HepG2 (cell line): ENCODE results near the gene STMN1. TPM values are rescaled to one million over a fixed set of nuclear protein-coding genes. Genes with fewer than 3 reads are reported as not detected.

Experiments
- ATF7 ChIP-seq, 2 experiments: fragments of 450-650 bp in 1 of 2; sonication (generic) in 1 of 2; formaldehyde crosslinking in 1 of 2; IDR thresholded peaks; 2 replicates each; pipeline versions ENCODE4 v1.4.0 to v1.6.1; 2016 to 2020; ENCODE audit warnings: antibody characterized with exemption in 1 of 2, mild to moderate bottlenecking in 1 of 2, missing genetic modification reagents in 1 of 2
- BHLHE40 ChIP-seq: IDR thresholded peaks from 2 replicates; pipeline ENCODE4 v1.6.1; 2011; ENCODE audit warnings: low read length, improper control_type of control experiment
- ERF ChIP-seq: IDR thresholded peaks from 2 replicates; pipeline ENCODE4 v1.6.1; 2018; ENCODE audit warnings: missing biosample characterization, missing genetic modification reagents
- HOXA9 ChIP-seq: sonication (generic); formaldehyde crosslinking; IDR thresholded peaks from 2 replicates; pipeline ENCODE4 v1.8.1; 2022; ENCODE audit warnings: missing genetic modification reagents, mild to moderate bottlenecking, moderate library complexity, borderline replicate concordance
- JARID2 ChIP-seq: sonication (generic); formaldehyde crosslinking; IDR thresholded peaks from 2 replicates; pipeline ENCODE4 v1.8.1; 2023; ENCODE audit warnings: missing genetic modification reagents, inconsistent platforms; ENCODE audit not compliant: insufficient replicate concordance
- KAT7 ChIP-seq: IDR thresholded peaks from 2 replicates; pipeline ENCODE4 v1.6.1; 2018; ENCODE audit warnings: borderline replicate concordance, missing compliant biosample characterization
- NRL ChIP-seq: sonication (generic); formaldehyde crosslinking; IDR thresholded peaks from 2 replicates; pipeline ENCODE4 v1.5.0; 2020; ENCODE audit warnings: missing genetic modification reagents, mild to moderate bottlenecking, moderate library complexity, borderline replicate concordance
- POGZ ChIP-seq: sonication (generic); formaldehyde crosslinking; IDR thresholded peaks from 2 replicates; pipeline ENCODE4 v1.4.0; 2020; ENCODE audit warnings: mild to moderate bottlenecking, missing genetic modification reagents
- PTBP1 ChIP-seq: fragments of 200-400 bp; formaldehyde crosslinking; IDR thresholded peaks from 2 replicates; pipeline ENCODE4 v1.6.1; 2018; ENCODE audit warnings: low read length, low read depth; ENCODE audit not compliant: poor library complexity, severe bottlenecking
- REXO4 ChIP-seq: sonication (generic); formaldehyde crosslinking; IDR thresholded peaks from 2 replicates; pipeline ENCODE4 v1.8.0; 2022; ENCODE audit warnings: missing genetic modification reagents, mild to moderate bottlenecking, borderline replicate concordance
- SIN3B ChIP-seq: fragments of 150-350 bp; IDR thresholded peaks from 2 replicates; pipeline ENCODE4 v1.6.1; 2014; ENCODE audit warnings: low read length
- SMC3 ChIP-seq: IDR thresholded peaks from 2 replicates; pipeline ENCODE4 v1.6.1; 2011; ENCODE audit warnings: low read length, improper control_type of control experiment
- ZC3H4 ChIP-seq: sonication (generic); formaldehyde crosslinking; IDR thresholded peaks from 2 replicates; pipeline ENCODE4 v1.4.0; 2020; ENCODE audit warnings: missing genetic modification reagents, borderline replicate concordance
- ZFP62 ChIP-seq: sonication (generic); formaldehyde crosslinking; IDR thresholded peaks from 2 replicates; pipeline ENCODE4 v1.4.0; 2020; ENCODE audit warnings: missing genetic modification reagents
- ZNF343 ChIP-seq: sonication (generic); formaldehyde crosslinking; IDR thresholded peaks from 2 replicates; pipeline ENCODE4 v1.4.0; 2020; ENCODE audit warnings: mild to moderate bottlenecking, missing genetic modification reagents
- ZNF552 ChIP-seq: sonication (generic); formaldehyde crosslinking; IDR thresholded peaks from 2 replicates; pipeline ENCODE4 v1.9.0; 2022; ENCODE audit warnings: missing genetic modification reagents, mild to moderate bottlenecking, borderline replicate concordance
- ZNF598 ChIP-seq: sonication (generic); formaldehyde crosslinking; IDR thresholded peaks from 2 replicates; pipeline ENCODE4 v1.5.1; 2020; ENCODE audit warnings: mild to moderate bottlenecking, missing genetic modification reagents, borderline replicate concordance
- ZNF605 ChIP-seq: sonication (generic); formaldehyde crosslinking; IDR thresholded peaks from 2 replicates; pipeline ENCODE4 v1.8.0; 2022; ENCODE audit warnings: mild to moderate bottlenecking, missing genetic modification reagents
- ZNF672 ChIP-seq: sonication (generic); formaldehyde crosslinking; IDR thresholded peaks from 2 replicates; pipeline ENCODE4 v1.8.1; 2022; ENCODE audit warnings: missing genetic modification reagents
- polyA plus RNA-seq, 8 experiments: library from polyadenylated mRNA; depleted of rRNA in 3 of 8; stranded (reverse) in 7 of 8; unstranded in 1 of 8; fragments of >200 nt; fragmentation: Illumina TruSeq in 4 of 8; extraction: Trizol in 4 of 8; gene quantifications; 2 replicates each; pipeline versions ENCODE4 v1.2.1 to v1.2.3, GENCODE V29; 2011 to 2016; ENCODE audit warnings: low read depth in 4 of 8, missing spikeins in 1 of 8, mixed read lengths in 1 of 8; ENCODE audit not compliant: insufficient read depth in 1 of 8
- total RNA-seq, 5 experiments: library from RNA; depleted of rRNA; stranded (reverse); fragments of >200 nt; fragmentation: Illumina TruSeq; extraction: Trizol; gene quantifications; 2 replicates each; pipeline ENCODE4 v1.2.3, GENCODE V29; 2016; ENCODE audit warnings: low read depth in 1 of 5
- TF ChIP-seq, protein P1 (sequence below), 2 experiments: sonication (generic) in 1 of 2; formaldehyde crosslinking in 1 of 2; IDR thresholded peaks; 2 replicates each; pipeline versions ENCODE4 v1.5.1 to v1.6.1; 2011 to 2020; ENCODE audit warnings: borderline replicate concordance in 1 of 2, low read depth in 1 of 2, low read length in 1 of 2, mild to moderate bottlenecking in 1 of 2, missing genetic modification reagents in 1 of 2, moderate library complexity in 1 of 2
- TF ChIP-seq, protein P2 (sequence below): sonication (generic); formaldehyde crosslinking; IDR thresholded peaks from 2 replicates; pipeline ENCODE4 v1.8.0; 2022; ENCODE audit warnings: missing genetic modification reagents, mild to moderate bottlenecking, borderline replicate concordance
- TF ChIP-seq, protein P3 (sequence below): sonication (generic); formaldehyde crosslinking; IDR thresholded peaks from 2 replicates; pipeline ENCODE4 v1.4.0; 2020; ENCODE audit warnings: missing genetic modification reagents, borderline replicate concordance

STMN1 gene
- total and polyA plus RNA-seq, 2 of the 13 experiments (the other 11 are each of a cell fraction or from before 2014, with no cell fraction given), result 45.9 to 409 TPM

DNA sequence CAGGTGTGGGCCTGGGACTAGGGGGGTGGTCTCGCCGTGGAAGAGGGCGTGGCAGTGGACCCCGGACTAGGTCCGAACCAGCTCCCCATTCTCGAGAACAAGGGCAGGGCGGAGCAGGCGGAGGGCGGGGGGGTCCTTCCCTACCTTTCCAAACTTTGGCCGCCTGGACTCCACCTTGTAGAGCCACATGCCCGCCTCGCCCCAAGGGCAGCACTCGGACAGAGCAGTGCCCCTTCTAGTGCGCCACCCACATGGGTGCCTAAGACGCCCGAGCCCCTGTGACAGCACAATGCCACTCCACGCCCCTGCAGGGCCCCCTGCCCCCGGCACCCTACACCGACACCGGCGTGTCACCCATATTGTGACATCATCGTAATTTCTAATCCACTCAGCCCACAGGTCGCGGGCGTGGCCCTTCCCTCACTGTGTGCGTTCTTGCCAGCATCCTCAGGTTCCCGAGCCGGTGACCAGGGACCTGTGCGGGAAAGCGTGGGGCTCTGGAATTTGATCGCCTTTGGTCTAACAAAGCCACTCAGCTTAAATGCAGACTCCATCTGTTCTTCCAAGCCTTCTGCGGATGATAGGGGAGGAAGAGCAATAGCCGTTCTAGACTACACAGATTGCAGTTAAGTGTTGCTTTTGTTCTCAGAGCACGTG, 553 bp upstream of the STMN1 start (continued):
- TF ChIP-seq, protein P1, sequence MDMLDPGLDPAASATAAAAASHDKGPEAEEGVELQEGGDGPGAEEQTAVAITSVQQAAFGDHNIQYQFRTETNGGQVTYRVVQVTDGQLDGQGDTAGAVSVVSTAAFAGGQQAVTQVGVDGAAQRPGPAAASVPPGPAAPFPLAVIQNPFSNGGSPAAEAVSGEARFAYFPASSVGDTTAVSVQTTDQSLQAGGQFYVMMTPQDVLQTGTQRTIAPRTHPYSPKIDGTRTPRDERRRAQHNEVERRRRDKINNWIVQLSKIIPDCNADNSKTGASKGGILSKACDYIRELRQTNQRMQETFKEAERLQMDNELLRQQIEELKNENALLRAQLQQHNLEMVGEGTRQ (IDR thresholded peaks at IDR 0.05; ENCODE audit: low read depth, low read length), result no peak
- TF ChIP-seq, protein P1 (CRISPR knock-in tag; IDR thresholded peaks at IDR 0.05; ENCODE audit: borderline replicate concordance), result peak; percentile 71
- no peak for TF ChIP-seq ZNF552
- TF ChIP-seq, protein P2, sequence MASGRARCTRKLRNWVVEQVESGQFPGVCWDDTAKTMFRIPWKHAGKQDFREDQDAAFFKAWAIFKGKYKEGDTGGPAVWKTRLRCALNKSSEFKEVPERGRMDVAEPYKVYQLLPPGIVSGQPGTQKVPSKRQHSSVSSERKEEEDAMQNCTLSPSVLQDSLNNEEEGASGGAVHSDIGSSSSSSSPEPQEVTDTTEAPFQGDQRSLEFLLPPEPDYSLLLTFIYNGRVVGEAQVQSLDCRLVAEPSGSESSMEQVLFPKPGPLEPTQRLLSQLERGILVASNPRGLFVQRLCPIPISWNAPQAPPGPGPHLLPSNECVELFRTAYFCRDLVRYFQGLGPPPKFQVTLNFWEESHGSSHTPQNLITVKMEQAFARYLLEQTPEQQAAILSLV (CRISPR knock-in tag), result no peak
- TF ChIP-seq KAT7 (CRISPR knock-in tag), result no peak
- TF ChIP-seq SIN3B, result no peak
- TF ChIP-seq ZNF343 (CRISPR knock-in tag), result 0 out of 2 replicates have a peak, but pooled peaks have one; percentile 16
- no peak for TF ChIP-seq ZNF672 (CRISPR knock-in tag)
- no peak; the same call in 1 of the 2 replicates for TF ChIP-seq POGZ
- 0 out of 2 replicates have a peak, but pooled peaks have one; percentile 8 for TF ChIP-seq NRL
- TF ChIP-seq ATF7 (IDR thresholded peaks at IDR 0.05), result peak; percentile 60
- TF ChIP-seq ATF7 (CRISPR knock-in tag; IDR thresholded peaks at IDR 0.05), result no peak
- TF ChIP-seq HOXA9 (CRISPR knock-in tag), result no peak
- no peak for TF ChIP-seq SMC3
- TF ChIP-seq ZFP62, result no peak
- TF ChIP-seq REXO4, result no peak
- TF ChIP-seq BHLHE40, result no peak
- TF ChIP-seq, protein P3, sequence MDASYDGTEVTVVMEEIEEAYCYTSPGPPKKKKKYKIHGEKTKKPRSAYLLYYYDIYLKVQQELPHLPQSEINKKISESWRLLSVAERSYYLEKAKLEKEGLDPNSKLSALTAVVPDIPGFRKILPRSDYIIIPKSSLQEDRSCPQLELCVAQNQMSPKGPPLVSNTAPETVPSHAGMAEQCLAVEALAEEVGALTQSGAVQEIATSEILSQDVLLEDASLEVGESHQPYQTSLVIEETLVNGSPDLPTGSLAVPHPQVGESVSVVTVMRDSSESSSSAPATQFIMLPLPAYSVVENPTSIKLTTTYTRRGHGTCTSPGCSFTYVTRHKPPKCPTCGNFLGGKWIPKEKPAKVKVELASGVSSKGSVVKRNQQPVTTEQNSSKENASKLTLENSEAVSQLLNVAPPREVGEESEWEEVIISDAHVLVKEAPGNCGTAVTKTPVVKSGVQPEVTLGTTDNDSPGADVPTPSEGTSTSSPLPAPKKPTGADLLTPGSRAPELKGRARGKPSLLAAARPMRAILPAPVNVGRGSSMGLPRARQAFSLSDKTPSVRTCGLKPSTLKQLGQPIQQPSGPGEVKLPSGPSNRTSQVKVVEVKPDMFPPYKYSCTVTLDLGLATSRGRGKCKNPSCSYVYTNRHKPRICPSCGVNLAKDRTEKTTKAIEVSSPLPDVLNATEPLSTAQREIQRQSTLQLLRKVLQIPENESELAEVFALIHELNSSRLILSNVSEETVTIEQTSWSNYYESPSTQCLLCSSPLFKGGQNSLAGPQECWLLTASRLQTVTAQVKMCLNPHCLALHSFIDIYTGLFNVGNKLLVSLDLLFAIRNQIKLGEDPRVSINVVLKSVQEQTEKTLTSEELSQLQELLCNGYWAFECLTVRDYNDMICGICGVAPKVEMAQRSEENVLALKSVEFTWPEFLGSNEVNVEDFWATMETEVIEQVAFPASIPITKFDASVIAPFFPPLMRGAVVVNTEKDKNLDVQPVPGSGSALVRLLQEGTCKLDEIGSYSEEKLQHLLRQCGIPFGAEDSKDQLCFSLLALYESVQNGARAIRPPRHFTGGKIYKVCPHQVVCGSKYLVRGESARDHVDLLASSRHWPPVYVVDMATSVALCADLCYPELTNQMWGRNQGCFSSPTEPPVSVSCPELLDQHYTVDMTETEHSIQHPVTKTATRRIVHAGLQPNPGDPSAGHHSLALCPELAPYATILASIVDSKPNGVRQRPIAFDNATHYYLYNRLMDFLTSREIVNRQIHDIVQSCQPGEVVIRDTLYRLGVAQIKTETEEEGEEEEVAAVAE (CRISPR knock-in tag), result 0 out of 2 replicates have a peak, but pooled peaks have one; percentile 7
- TF ChIP-seq ZNF598 (CRISPR knock-in tag), result peak; percentile 26; the same call in 1 of the 2 replicates
- no peak for TF ChIP-seq ERF
- 0 out of 2 replicates have a peak, but pooled peaks have one; percentile 44 for TF ChIP-seq ZNF605 (CRISPR knock-in tag)
- no peak for TF ChIP-seq ZC3H4 (CRISPR knock-in tag)
- peak; percentile 41 for TF ChIP-seq PTBP1
- no peak for TF ChIP-seq JARID2 (CRISPR knock-in tag)
